ENCODE results near the gene LRFN3.
A peak's percentile ranks its signal among the peaks of the same experiment; 100 is the strongest.
"Not testable (repeated sequence)": the region's sequence is repeated elsewhere in the genome, so short reads cannot be mapped to it uniquely, and the experiment has no call there.

Gene LRFN3, protein sequence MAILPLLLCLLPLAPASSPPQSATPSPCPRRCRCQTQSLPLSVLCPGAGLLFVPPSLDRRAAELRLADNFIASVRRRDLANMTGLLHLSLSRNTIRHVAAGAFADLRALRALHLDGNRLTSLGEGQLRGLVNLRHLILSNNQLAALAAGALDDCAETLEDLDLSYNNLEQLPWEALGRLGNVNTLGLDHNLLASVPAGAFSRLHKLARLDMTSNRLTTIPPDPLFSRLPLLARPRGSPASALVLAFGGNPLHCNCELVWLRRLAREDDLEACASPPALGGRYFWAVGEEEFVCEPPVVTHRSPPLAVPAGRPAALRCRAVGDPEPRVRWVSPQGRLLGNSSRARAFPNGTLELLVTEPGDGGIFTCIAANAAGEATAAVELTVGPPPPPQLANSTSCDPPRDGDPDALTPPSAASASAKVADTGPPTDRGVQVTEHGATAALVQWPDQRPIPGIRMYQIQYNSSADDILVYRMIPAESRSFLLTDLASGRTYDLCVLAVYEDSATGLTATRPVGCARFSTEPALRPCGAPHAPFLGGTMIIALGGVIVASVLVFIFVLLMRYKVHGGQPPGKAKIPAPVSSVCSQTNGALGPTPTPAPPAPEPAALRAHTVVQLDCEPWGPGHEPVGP

DNA sequence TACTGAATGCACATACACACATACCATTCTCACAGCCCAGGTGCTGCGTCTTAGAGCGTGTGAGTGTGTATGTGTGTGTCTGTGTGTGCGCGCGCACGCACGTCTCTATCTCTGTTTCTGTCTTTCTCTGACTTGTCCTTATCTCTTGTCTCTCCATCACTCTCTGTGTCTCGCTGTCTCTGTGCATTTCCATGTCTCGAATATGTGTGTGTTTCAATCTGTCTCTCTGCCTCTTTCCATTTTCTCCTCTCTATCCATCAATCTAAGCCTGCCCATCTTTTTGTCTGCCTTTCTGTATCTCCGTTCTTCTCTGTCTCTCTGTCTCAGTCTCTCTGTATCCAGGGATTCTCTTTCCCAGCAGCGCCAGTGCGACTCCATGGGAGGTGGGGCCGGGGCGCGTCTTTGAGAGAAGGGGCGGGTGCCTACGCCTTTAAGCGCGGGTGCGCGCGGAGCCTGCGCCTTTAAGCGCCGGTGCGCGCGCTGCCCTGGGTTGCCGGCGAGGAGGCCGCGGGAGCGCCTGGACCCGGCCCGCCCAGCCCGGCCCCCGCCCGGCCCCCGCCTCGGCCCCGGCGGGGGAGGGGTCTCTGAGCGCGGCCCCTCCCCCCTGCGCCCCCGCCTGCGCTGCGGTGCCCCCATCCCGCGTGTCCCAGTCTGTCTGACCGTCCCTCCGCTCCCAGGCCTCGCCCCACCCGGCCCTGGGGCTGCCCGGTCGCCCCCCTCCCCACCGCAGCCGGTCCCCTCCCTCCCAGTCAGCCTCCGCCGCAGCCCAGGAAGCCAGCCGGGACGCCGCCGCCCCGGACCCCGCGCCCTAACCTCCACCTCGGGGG, at the start of gene LRFN3:
LRFN3 (plus strand) TSS at position 464 of the 827 bp plus-strand sequence. CDS start 3,052 bp downstream, outside the sequence.
- peak; percentile 54 to 58 for DNase-seq (ENCODE audit: low read depth in 2 of 2)

DNA sequence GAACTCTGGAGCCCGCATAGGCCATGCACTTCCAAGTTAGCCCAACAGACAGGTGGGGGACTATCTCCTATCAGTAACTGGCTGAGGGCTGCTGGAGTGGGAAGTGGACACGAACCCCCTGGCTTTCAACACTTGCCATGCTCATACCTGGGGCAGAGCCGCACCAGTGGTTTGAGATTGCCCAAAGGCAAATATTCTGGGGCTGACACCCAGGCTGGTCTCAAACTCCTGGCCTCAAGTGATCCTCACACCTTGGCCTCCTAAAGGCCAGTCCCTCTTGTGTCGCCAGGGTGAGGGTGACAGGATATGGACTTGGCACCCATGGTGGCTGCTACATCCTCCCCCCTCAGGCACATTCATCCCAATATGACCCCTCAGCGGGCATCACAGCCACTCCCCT, 49.0 kb upstream of the LRFN3 start:
- DNase-seq (ENCODE audit: low read depth in 2 of 2) = no peak

DNA sequence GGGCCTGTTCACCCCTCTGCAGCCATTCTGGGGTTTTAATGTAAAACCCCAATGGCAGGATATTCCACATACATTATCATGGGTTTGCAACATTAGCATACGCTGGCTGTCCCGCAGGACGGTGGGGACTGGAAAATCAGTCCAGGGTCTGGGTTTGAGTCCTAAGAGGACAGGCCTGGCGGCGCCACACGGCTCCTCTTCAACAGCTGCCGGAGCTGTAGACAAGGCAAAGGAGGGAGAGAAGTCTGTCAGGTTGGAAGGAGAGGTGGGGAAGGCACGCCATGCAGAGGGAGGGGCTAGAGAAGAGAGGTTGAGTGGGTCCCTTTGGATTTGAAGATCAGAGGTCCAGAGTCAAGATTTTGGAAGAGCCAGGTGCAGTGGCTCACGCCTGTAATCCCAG, 47.8 kb upstream of the LRFN3 start:
- DNase-seq (ENCODE audit: low read depth in 2 of 2) = no peak

DNA sequence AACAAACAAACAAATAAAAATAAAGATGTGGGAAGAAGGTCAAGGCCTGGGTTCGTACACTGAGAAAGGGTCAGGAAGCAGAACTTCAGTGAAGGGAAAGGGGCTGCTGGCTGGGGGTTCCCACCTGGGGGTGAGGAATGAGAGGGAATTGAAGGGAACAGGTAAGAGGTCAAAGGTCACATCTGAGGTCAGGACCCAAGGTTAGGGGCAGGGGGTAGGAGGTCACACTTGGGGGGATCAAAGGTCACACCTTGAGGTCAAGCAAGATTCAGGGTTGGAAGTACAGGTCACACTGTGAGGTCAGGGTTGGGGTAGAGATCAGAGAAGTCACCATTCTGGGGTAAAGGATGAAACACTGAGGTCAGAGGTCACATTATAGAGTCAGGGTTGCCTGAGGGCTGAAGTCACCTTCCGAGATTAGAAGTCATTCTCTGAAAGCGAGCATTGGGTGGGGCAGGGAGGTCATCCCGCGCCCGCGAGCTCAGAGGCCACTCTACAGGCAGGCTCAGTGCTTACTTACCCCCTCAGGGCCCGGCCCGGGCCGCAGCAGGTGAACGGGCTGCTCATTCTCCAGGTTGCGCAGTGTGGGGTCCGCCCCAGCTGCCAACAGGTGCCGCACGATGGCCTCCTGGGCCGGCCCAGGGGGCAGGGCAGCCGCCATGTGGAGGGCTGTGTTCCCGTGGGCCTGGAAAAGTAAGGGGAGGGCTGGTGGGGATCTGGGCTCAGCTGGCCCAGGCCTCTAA, 46.6 kb upstream of the LRFN3 start:
- DNase-seq (ENCODE audit: low read depth in 2 of 2) = no peak

DNA sequence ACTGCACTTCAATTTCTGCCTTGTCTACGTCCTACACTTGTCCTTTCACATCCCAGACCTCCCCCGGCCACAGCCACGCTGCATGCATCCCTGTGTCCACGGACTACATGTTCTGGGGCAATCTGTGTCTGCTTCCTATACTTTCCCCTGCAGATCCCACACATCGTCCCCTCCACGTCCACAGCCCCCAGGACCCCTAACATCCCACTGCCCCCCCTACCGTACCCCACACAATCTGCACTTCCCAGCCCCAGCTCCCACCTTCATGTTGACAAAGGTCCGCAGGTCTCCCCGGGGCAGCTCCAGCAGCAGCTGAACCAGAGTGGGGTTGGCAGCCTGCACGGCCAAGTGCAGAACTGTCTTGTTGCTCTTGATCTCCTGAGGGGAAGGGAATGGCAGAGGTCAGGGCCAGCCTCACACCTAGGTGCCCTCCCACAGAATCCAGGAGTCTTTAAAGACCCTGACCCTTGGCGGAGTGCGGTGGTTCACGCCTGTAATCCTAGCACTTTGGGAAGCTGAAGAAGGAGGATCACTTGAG, 46.0 kb upstream of the LRFN3 start:
- DNase-seq (ENCODE audit: low read depth in 2 of 2) = no peak

DNA sequence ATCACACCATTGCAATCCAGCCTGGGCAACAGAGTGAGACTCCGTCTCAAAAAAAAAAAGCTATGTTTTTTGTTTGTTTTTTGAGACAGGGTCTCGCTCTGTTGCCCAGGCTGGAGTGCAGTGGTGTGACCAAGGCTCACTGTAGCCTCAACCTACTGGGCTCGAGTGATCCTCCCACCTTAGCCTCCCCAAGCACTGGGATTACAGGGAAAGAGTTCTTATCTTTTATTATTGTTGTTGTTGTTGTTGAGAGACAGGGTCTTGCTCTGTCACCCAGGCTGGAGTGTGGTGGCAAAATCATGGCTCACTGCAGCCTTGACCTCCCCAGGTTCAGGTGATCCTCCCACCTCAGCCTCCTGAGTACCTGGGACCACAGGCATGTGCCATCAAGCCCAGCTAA, 44.4 kb upstream of the LRFN3 start:
- not testable (repeated sequence) for DNase-seq (ENCODE audit: low read depth in 2 of 2)

DNA sequence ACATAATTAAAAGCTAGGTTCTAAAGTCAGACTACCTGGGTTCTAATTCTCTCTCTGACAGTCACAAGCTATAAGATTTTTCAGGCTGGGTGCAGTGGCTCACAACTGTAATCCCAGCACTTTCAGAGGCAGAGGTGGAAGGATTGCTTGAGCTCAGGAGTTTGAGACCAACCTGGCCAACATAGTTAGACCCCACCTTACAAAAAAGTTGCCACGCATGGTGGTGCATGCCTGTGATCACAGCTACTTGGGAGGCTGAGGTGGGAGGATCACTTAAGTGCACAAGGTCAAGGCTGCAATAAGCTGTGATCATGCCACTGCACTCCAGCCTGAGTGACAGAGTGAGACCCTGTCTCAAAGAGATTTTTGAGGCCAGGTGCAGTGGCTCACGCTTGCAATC, 41.8 kb upstream of the LRFN3 start:
- DNase-seq (ENCODE audit: low read depth in 2 of 2) = no peak

DNA sequence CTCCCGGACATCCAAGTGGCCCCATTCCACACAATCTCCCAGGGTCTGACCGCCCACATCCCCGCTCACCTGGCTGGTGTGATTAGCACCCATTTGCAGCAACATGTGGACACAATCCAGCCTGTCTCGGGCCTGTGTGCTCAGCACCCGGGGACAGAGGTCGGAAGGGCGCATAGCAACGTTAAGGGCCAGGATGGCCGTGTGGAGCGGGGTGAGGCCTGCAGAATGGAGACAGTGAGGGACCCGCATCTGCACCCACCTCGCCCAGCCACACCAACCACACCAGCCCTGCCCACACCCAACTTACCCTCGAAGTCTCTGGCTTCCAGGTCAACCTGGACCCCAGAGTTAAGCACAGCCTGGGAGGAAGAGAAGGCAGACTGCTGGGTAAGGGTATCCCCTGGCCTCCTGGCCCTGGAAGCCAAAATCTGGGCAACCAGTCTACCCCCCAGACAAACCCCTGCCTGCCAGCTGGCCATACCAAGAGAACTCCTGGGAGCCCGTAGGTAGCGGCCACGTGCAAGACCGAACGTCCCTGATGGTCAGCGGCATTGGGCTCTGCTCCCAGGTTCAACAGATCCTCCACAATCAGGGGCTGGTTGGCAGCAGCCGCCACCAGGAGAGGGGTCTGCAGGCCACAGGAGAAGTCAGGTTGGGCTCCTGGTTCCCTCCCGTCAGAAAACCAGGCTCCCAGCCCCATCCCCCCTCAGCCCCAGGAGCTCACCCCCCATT, 40.1 kb upstream of the LRFN3 start:
- no peak for DNase-seq (ENCODE audit: low read depth in 2 of 2)

DNA sequence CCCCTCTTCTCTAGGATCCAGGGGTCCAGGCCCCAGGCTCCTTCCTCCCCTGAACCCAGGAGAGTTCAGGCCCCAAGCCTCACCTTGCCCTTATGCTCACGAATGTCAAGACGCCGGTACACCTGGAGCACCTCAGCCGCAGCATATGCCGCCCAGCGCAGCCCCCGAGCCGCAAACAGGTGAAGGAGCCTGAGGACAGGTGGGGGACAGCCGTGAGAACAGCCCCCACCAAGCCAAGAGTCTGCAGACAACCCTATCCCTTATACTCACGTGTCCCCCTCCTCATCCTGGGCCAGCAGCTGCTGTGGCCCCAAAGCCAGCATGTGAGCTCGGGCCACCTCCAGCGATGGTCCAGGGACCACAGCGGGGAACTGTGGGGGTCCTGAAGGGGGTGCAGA, 39.5 kb upstream of the LRFN3 start:
- DNase-seq (ENCODE audit: low read depth in 2 of 2) = no peak

DNA sequence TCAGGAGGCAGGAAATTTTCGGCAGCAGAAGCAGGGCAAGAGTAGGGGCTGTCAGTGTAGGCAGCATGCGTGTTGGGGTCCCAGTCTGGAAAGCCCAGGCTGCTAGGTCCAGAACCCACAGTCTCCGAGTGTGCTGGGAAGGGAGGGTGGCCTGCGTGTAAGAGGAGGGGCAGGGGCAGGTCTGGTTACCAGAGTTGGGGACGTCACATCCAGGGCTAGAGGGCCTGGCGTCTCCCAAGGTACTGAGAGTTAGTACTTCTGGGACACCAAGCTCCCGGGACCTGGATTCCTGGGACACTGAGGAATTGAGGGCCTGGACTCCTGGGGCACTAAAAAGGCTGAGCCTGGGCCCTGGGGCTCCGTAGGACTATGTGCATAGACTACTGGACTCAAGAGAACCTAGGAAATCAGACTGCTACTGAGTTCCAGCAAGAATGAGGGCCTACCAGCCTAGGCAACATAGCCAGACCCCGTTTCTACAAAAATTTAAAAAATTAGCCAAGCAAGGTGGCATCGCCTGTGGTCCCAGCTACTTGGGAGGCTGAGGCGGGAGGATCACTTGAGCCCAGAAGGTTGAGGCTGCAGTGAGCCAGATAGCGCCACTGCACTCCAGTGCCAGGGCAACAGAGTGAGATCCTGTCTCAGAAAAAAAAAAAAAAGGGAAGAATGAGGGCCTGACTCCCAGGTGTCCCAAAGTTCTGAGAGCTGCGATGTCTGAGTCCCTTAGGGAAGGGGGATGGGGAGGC, 38.3 kb upstream of the LRFN3 start:
- DNase-seq (ENCODE audit: low read depth in 2 of 2) = no peak

DNA sequence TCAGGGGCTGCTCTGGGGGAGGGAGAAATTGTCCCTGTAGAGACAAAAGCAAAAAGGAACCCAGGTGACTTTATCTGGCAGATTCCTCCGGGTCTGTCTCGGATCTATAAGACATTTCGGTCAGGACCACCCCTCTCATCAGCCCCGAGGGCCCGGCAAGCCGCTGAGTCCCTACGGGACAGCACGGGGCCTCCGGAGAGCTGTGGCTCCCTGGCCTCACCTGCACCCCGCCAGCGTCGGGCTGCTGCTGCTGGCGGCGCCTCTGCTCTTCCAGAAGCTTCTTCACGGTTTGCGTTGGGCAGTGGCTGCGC, 37.7 kb upstream of the LRFN3 start:
- no peak for DNase-seq (ENCODE audit: low read depth in 2 of 2)

DNA sequence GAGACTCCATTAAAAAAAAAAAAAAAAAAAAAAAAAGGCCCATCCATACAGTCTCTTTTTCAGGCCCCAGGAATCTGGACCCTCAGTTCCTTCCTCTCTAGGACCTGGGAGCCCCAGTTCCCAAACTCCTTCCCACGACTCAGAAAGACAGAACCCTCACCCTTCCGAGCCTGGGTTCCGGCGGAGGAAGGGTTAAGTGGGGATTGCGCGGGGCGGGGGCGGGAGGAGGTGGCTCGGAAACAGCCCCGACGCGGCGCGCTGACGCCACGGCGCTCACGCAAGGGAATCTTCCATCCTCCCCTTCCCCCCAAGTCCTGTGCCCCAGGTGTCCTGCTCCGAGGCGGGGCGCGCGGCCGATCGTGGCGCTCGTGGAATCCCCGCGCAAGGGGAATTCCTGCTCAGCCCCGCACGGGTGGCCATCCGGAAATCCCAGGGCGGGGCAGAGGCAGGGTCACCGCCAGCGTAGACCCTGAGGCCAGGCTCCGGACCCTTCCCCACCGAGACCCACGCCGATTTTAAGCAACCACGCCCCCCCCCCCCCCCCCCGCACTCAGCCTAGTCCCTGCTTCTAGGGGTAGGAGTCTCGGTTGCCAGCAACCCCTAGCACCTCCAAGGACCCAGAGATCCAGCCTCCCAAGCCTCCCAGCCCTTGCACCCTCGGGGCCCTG, 36.5 kb upstream of the LRFN3 start:
- peak; percentile 78 to 90 for DNase-seq (ENCODE audit: low read depth in 2 of 2)

DNA sequence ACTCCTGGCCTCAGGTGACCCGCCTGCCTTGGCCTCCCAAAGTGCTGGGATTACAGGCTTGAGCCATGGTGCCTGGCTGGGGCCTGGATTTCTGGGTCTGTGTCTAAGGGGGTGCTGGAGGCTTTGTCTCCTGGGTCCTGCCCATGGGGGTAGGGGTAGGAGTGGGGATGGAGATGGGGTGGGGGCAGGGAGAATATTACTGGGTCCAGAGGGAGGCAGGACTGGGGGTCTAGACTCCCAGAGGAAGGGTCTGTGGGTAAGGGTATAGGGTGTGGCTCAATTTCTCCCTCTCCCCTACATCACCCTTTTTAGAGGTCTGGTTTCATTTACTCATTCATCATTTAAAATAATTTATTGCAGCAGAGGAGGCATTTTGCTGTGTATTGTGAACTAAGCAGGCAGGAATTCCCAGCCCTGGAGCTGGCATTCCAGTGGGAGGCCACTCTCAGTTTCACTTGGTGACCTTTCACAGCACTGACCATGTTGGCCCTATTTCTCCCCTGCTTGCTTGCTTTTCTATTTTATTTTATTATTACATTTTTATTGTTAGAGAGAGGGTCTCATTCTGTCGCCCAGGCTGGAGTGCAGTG, 35.0 kb upstream of the LRFN3 start:
- no peak for DNase-seq (ENCODE audit: low read depth in 2 of 2)

DNA sequence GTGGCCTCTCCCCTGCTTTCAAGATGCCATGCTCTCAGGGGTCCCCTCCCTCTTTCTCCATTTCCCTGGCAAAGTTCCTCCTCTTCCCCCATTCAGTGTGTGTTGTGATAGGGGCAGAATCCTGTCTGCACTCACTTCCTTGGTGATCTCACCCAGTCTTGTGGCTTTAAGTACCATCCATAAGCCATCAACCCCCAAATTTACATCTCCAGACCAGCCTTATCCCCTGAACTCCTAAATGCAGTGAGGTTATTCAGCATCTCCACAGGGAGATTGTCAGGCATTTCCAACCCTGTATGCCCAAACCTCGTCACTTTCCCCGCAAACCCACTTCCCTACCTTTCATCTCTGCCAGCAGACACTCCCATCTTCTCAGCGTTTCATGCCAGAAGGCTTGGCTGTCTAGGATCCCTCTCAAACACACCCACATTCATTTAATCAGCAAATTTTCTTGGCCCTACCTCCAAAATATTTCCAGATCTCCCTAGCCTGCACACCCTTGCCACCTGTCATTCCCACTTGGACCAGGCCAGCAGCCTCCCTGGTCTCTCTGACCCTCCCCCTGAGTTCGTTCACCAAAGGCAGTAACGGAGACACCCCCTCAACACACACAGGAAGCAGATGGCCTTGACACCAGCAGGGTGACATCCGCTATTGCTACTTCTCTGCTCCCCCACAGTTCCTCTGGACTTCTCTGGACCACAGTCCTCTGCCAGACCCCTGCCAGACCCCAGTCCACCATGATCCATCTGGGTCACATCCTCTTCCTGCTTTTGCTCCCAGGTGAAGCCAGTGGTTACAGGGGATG, 34.1 kb upstream of the LRFN3 start, which contains the start of gene HCST:
HCST (plus strand) TSS at position 676 of the 808 bp plus-strand sequence; CDS start at position 741, 65 bp downstream.
- no peak for DNase-seq (ENCODE audit: low read depth in 2 of 2)

DNA sequence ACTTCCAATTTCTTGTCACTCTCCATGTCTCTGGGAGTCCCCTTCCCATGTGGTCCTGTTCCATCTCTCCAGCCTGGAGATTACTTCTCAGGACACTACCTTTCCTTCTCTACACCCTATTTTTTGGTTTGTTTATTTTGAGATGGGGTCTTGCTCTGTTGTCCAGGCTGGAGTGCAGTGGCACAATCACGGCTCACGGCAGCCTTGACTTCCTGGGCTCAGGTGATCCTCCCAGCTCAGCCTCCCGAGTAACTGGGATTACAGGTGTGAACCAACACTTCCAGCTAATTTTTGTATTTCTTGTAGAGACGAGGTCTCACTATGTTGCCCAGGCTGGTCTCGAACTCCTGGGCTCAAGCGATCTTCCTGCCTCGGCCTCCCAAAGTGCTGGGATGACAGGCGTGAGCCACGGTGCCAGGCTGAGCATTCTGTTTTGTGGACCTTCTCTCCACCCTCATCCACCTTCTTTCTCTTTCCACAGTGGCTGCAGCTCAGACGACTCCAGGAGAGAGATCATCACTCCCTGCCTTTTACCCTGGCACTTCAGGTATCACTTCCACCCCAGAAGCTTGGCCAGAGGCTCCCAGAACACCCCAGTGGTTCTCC, 33.2 kb upstream of the LRFN3 start:
- no peak for DNase-seq (ENCODE audit: low read depth in 2 of 2)

DNA sequence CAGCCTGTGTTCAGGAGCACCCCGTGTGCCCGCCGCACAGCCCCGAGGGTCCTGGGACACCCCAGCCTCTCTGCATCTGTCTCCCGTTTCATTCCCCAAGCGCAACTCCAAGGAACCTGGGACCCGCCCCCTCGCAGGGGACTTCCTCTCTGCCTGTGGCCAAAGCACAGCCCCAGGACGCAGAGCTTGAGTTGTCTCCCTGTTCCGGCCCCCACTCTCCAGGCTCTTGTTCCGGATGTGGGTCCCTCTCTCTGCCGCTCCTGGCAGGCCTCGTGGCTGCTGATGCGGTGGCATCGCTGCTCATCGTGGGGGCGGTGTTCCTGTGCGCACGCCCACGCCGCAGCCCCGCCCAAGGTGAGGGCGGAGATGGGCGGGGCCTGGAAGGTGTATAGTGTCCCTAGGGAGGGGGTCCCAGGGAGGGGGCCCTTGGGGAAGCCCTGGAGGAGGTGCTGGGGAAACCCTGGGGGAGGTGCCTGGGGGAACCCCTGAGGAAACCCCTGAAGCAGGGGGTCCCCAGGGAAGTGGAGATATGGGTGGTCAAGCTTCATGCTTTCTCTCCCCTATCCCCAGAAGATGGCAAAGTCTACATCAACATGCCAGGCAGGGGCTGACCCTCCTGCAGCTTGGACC, 32.5 kb upstream of the LRFN3 start:
- peak; percentile 75 to 80 for DNase-seq (ENCODE audit: low read depth in 2 of 2)

DNA sequence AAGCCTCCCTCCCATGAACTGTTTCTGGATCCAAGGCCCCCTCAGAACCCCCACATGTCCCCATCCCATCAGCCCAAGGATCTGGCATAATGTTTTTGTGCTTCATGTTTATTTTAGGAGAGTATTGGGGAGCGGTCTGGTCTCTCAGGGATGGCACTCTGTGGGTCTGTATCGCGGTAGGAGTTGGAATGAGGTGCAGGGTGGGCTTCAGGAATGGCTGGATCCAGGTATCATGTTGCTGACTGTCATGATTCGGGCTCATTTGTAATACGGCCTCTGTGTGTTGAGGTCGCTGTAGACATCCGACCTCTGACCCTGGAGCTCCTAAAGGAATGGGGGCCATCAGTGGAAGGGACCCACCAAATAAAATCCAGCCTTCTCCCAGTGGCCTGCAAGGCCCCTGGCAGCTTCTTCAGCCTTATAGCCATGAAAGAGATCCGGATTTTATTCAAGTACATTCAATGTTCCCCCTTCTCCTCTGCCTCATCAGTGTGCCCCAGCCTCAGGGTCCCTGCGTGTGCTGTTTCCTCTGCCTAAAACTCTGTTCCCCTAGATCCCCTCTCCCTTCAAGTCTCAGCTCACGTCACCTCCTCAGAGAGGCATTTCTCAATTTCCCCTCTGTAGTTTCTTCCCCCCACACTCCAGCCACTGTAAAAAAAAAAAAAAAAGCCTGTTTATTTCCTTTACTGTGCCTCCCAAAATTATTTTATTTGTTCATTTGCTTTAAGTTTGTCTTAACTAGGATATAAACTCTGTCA, 31.7 kb upstream of the LRFN3 start:
- no peak for DNase-seq (ENCODE audit: low read depth in 2 of 2)

Measured in stimulated activated CD4-positive, alpha-beta T cell treated with anti-CD3 and anti-CD28 coated beads, Interleukin-4, amount 100 ng/mL, for 48 hours (primary cell).